Measurements from ENCODE around the gene KCTD1. TPM values are rescaled to one million over a fixed set of nuclear protein-coding genes. Genes with fewer than 3 reads are reported as not detected.

The KCTD1 gene
- total and polyA plus RNA-seq, 10 of the 15 experiments (the other 5 are each of a cell fraction or from before 2014, with no cell fraction given): 1.5 to 13.4 (median 5.5) TPM

DNA sequence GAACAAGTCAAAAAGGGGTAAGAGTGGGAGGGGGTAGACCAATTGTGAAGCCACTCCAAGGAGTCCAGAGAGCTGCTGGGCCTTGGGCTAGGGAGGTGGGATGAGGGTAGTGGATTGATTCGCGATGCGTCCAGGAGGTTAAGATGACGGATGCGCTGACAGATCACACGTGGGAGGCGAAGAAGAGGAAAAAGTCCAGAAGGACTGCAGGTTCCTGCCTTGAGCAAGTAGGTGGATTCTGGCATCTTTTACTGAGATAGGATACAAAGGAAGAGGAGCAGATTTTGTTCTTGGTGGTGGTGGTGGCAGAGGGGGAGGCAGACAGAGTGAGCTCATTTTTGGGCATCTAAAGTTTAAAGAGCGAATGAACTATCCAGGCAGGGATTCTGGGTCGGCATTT lies 76.5 kb downstream of the KCTD1 start (continued):
- TF ChIP-seq BRCA1 (IDR thresholded peaks at IDR 0.05; ENCODE audit: low read depth, low read length): no peak
- TF ChIP-seq, protein P1, sequence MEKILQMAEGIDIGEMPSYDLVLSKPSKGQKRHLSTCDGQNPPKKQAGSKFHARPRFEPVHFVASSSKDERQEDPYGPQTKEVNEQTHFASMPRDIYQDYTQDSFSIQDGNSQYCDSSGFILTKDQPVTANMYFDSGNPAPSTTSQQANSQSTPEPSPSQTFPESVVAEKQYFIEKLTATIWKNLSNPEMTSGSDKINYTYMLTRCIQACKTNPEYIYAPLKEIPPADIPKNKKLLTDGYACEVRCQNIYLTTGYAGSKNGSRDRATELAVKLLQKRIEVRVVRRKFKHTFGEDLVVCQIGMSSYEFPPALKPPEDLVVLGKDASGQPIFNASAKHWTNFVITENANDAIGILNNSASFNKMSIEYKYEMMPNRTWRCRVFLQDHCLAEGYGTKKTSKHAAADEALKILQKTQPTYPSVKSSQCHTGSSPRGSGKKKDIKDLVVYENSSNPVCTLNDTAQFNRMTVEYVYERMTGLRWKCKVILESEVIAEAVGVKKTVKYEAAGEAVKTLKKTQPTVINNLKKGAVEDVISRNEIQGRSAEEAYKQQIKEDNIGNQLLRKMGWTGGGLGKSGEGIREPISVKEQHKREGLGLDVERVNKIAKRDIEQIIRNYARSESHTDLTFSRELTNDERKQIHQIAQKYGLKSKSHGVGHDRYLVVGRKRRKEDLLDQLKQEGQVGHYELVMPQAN (conservative IDR thresholded peaks at IDR 0.05): no peak
- no peak for TF ChIP-seq WRNIP1 (IDR thresholded peaks at IDR 0.05; ENCODE audit: borderline replicate concordance, low read depth, low read length)
- no peak for TF ChIP-seq NFYB (IDR thresholded peaks at IDR 0.05; ENCODE audit: insufficient read depth, low read depth, low read length)

DNA sequence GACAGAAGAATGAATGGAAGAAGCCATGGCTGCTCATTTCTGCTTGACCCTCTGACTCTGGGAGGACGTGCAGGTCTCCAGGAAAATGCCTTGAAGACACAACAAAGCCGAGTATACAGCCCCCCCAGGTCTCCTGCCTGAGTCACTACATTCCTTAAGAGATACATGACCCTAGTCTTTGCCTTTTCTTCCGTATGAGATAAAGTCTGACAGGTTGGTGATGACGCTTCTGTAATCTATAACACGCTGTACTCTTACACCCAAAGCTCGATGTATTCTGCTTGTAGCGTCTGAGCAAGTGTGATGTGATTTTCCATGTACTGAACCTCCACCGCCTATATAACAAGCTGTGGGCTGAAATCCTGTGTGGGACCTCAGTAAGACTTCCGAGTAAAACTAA lies 77.3 kb downstream of the KCTD1 start:
- Histone ChIP-seq H3K27me3 (replicated peaks in 1 of 2; ENCODE audit: control insufficient read depth in 2 of 2, insufficient read depth in 2 of 2, low read length in 1 of 2) (no peaks in the 10 kb centered on the region), H3K4me1 (ENCODE audit: control insufficient read depth, insufficient read depth, low read length) (peaks cover 18% of the 10 kb centered on the region), H3K27ac (ENCODE audit: control insufficient read depth, insufficient read depth) (no peak overlapping the region), H4K20me1 (ENCODE audit: control insufficient read depth, insufficient read depth) (no peaks in the 10 kb centered on the region), H3K4me2 (ENCODE audit: control insufficient read depth, insufficient read depth) (no peak overlapping the region), H3K9ac (ENCODE audit: control insufficient read depth, insufficient read depth, low read length) (no peak overlapping the region), H3K9me3 (replicated peaks; ENCODE audit: control insufficient read depth, insufficient read depth, low read length) (no peaks in the 10 kb centered on the region), H3K79me2 (ENCODE audit: control insufficient read depth, insufficient read depth, low read length) (no peaks in the 10 kb centered on the region), H2AFZ (ENCODE audit: control insufficient read depth, low read depth, low read length) (no peak overlapping the region), H3K4me3 (no peak overlapping the region), H3K36me3 (ENCODE audit: control insufficient read depth in 2 of 2, insufficient read depth in 2 of 2, low read length in 1 of 2) (no peaks in the 10 kb centered on the region)
- ChIA-PET CTCF (interaction anchor here (0.9 to 1.4 kb wide), 3 partner anchors 16 to 65 kb away, joined by 3 to 4 read pairs (median 3); no protein-coding TSS in a partner anchor), POLR2A (interaction anchor here (0.7 kb wide), 1 partner anchor 10 kb away, joined by 4 read pairs; no protein-coding TSS in a partner anchor), SMC1A (ENCODE audit: uncharacterized antibody, unreplicated experiment) (interaction anchor here (1.2 to 2.1 kb wide), 4 partner anchors 9 to 32 kb away, joined by 3 to 8 read pairs (median 3); no protein-coding TSS in a partner anchor), RAD21 (ENCODE audit: unreplicated experiment) (interaction anchor here (1.0 to 1.8 kb wide), 4 partner anchors 10 to 175 kb away, joined by 3 to 6 read pairs (median 4); no protein-coding TSS in a partner anchor)
- no TSS peak for BruUV-seq (replicated peaks)
- in situ Hi-C loops (cut with MboI) (no loop called here), intact Hi-C loops (cut with micrococcal nuclease; ENCODE audit: unreplicated experiment) (loop anchor here (5.0 kb wide), 1 partner anchor 71 kb away; no protein-coding TSS in a partner anchor)
- WGBS (ENCODE audit: insufficient coverage, insufficient replicate concordance, low lambda C conversion rate, missing lambda C conversion rate): 80% methylated on average over 9 of the region's 9 CpGs
- ATAC-seq (no peak), DNase-seq (ENCODE audit: low read depth, low spot score) (no peak), FAIRE-seq (no peak)
- TF ChIP-seq ZNF622 (IDR thresholded peaks at IDR 0.05): no peak
- TF ChIP-seq CREM (IDR thresholded peaks at IDR 0.05; ENCODE audit: low read depth): no peak
- TF ChIP-seq POU2F2 (IDR thresholded peaks at IDR 0.05; ENCODE audit: borderline replicate concordance, low read depth, low read length): no peak
- TF ChIP-seq, protein P2, sequence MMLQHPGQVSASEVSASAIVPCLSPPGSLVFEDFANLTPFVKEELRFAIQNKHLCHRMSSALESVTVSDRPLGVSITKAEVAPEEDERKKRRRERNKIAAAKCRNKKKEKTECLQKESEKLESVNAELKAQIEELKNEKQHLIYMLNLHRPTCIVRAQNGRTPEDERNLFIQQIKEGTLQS (IDR thresholded peaks at IDR 0.05; ENCODE audit: borderline replicate concordance, extremely low read depth, low read depth, low read length): no peak
- TF ChIP-seq ZNF384 (IDR thresholded peaks at IDR 0.05; ENCODE audit: borderline replicate concordance, low read depth, low read length): no peak
- no peak for TF ChIP-seq NBN (IDR thresholded peaks at IDR 0.05)
- TF ChIP-seq EP300 (IDR thresholded peaks at IDR 0.05; ENCODE audit: borderline replicate concordance in 1 of 2, control insufficient read depth in 1 of 2, low read depth in 2 of 2, low read length in 2 of 2): no peak
- TF ChIP-seq GATAD2B (conservative IDR thresholded peaks at IDR 0.05; ENCODE audit: low read depth): no peak
